H9 (cell line): ENCODE measurements around the gene LARGE1. TPM values are rescaled to one million over a fixed set of nuclear protein-coding genes. Genes with fewer than 3 reads are reported as not detected.

ENCODE experiments used
- DNase-seq: peaks from one replicate; pipeline ENCODE4 v3.0.0-alpha.2; 2017
- H2AFZ ChIP-seq: one replicate; pipeline ENCODE4 v1.6.1; 2013; ENCODE audit warnings: mild to moderate bottlenecking, low read length, control low read depth, moderate library complexity
- H2AK5ac ChIP-seq: 2 replicates; pipeline ENCODE4 v1.6.1; 2013; ENCODE audit warnings: low read length, control low read depth, mixed read lengths; ENCODE audit not compliant: insufficient read length
- H2BK120ac ChIP-seq: one replicate; pipeline ENCODE4 v1.6.1; 2013; ENCODE audit warnings: low read depth, mild to moderate bottlenecking, low read length, control low read depth, inconsistent platforms; ENCODE audit not compliant: poor library complexity, severe bottlenecking
- H2BK12ac ChIP-seq: 2 replicates; pipeline ENCODE4 v1.6.1; 2013; ENCODE audit warnings: low read length, control low read depth, mixed read lengths, low read depth; ENCODE audit not compliant: insufficient read length
- H2BK15ac ChIP-seq: 2 replicates; pipeline ENCODE4 v1.6.1; 2013; ENCODE audit warnings: low read depth, low read length, control low read depth
- H2BK20ac ChIP-seq: one replicate; pipeline ENCODE4 v1.6.1; 2013; ENCODE audit warnings: low read depth, mild to moderate bottlenecking, low read length, control low read depth, inconsistent platforms; ENCODE audit not compliant: poor library complexity, severe bottlenecking
- H2BK5ac ChIP-seq: 2 replicates; pipeline ENCODE4 v1.6.1; 2013; ENCODE audit warnings: low read length, control low read depth, mixed read lengths; ENCODE audit not compliant: insufficient read length
- H3K14ac ChIP-seq: 2 replicates; pipeline ENCODE4 v1.6.1; 2013; ENCODE audit warnings: low read length, control low read depth; ENCODE audit not compliant: insufficient read depth
- H3K18ac ChIP-seq: 2 replicates; pipeline ENCODE4 v1.6.1; 2013; ENCODE audit warnings: low read depth, mild to moderate bottlenecking, mixed read lengths, low read length, control low read depth; ENCODE audit not compliant: insufficient read length
- H3K23ac ChIP-seq: 2 replicates; pipeline ENCODE4 v1.6.1; 2013; ENCODE audit warnings: low read length, control low read depth, mixed read lengths, low read depth; ENCODE audit not compliant: insufficient read length
- H3K23me2 ChIP-seq: 2 replicates; pipeline ENCODE4 v1.6.1; 2013; ENCODE audit warnings: low read depth, mild to moderate bottlenecking, mixed read lengths, low read length, control low read depth; ENCODE audit not compliant: insufficient read length, poor library complexity, severe bottlenecking
- H3K27ac ChIP-seq: 2 replicates; pipeline ENCODE4 v1.5.1; 2013; ENCODE audit warnings: low read length, control low read depth, mixed read lengths, low read depth; ENCODE audit not compliant: insufficient read length
- H3K27me3 ChIP-seq: 2 replicates; pipeline ENCODE4 v1.6.1; 2013; ENCODE audit warnings: low read length, control low read depth, inconsistent platforms; ENCODE audit not compliant: insufficient read depth
- H3K4ac ChIP-seq: 2 replicates; pipeline ENCODE4 v1.6.1; 2013; ENCODE audit warnings: low read depth, mild to moderate bottlenecking, control low read depth, inconsistent platforms, low read length, moderate library complexity
- H3K4me1 ChIP-seq: 2 replicates; pipeline ENCODE4 v1.6.1; 2013; ENCODE audit warnings: low read length, control low read depth, inconsistent platforms; ENCODE audit not compliant: insufficient read depth
- H3K4me2 ChIP-seq: 2 replicates; pipeline ENCODE4 v1.6.1; 2013; ENCODE audit warnings: low read length, control low read depth, mixed read lengths; ENCODE audit not compliant: insufficient read length, insufficient read depth
- H3K56ac ChIP-seq: 2 replicates; pipeline ENCODE4 v1.6.1; 2013; ENCODE audit warnings: low read depth, mild to moderate bottlenecking, mixed read lengths, low read length, control low read depth; ENCODE audit not compliant: insufficient read length
- H3K79me1 ChIP-seq: 2 replicates; pipeline ENCODE4 v1.6.1; 2013; ENCODE audit warnings: low read depth, mild to moderate bottlenecking, moderate library complexity, low read length, control low read depth, inconsistent platforms; ENCODE audit not compliant: insufficient read depth, poor library complexity, severe bottlenecking
- H3K79me2 ChIP-seq: 2 replicates; pipeline ENCODE4 v1.6.1; 2013; ENCODE audit warnings: low read length, control low read depth, inconsistent platforms; ENCODE audit not compliant: insufficient read depth
- H3K9ac ChIP-seq: 2 replicates; pipeline ENCODE4 v1.6.1; 2013; ENCODE audit warnings: low read length, control low read depth, mixed read lengths; ENCODE audit not compliant: insufficient read length; ENCODE audit errors: extremely low read depth
- H3K9me3 ChIP-seq: one replicate; pipeline ENCODE4 v1.6.1; 2013; ENCODE audit warnings: low read depth, low read length, inconsistent platforms; ENCODE audit not compliant: control insufficient read depth
- H3T11ph ChIP-seq: one replicate; pipeline ENCODE4 v1.6.1; 2013; ENCODE audit warnings: mild to moderate bottlenecking, low read length, control low read depth, inconsistent platforms
- H4K20me1 ChIP-seq: one replicate; pipeline ENCODE4 v1.6.1; 2013; ENCODE audit not compliant: control insufficient read depth, insufficient read length, insufficient read depth
- H4K5ac ChIP-seq: 2 replicates; pipeline ENCODE4 v1.6.1; 2013; ENCODE audit warnings: low read depth, mild to moderate bottlenecking, mixed read lengths, low read length, control low read depth; ENCODE audit not compliant: insufficient read length
- H4K8ac ChIP-seq: replicated peaks from 2 replicates; pipeline ENCODE4 v1.6.1; 2013; ENCODE audit warnings: low read length, control low read depth, mixed read lengths, low read depth; ENCODE audit not compliant: insufficient read length
- H4K91ac ChIP-seq: 2 replicates; pipeline ENCODE4 v1.6.1; 2013; ENCODE audit warnings: low read depth, mild to moderate bottlenecking, moderate library complexity, mixed read lengths, low read length, control low read depth; ENCODE audit not compliant: insufficient read length
- H3K27ac Mint-ChIP-seq, 3 experiments: 2 replicates in 2 of 3; 3 replicates in 1 of 3; pipeline ENCODE4 v1.8.0; 2020 to 2021; ENCODE audit warnings: mixed read lengths in 3 of 3, mild to moderate bottlenecking in 1 of 3, moderate library complexity in 1 of 3
- H3K27me3 Mint-ChIP-seq: 2 replicates; pipeline ENCODE4 v1.8.0; 2021; ENCODE audit warnings: low read depth, mild to moderate bottlenecking, moderate library complexity, mixed read lengths
- H3K36me3 Mint-ChIP-seq, 3 experiments: 2 replicates in 2 of 3; 3 replicates in 1 of 3; pipeline ENCODE4 v1.8.0; 2020 to 2021; ENCODE audit warnings: low read depth in 3 of 3, mixed read lengths in 3 of 3; ENCODE audit not compliant: insufficient read depth in 1 of 3
- H3K4me1 Mint-ChIP-seq, 2 experiments: 2 replicates each; pipeline ENCODE4 v1.8.0; 2020; ENCODE audit warnings: mixed read lengths in 2 of 2
- H3K4me3 Mint-ChIP-seq, 2 experiments: 2 replicates in 1 of 2; 3 replicates in 1 of 2; pipeline ENCODE4 v1.8.0; 2020 to 2021; ENCODE audit warnings: mild to moderate bottlenecking in 2 of 2, mixed read lengths in 2 of 2, moderate library complexity in 1 of 2
- H3K9me3 Mint-ChIP-seq, 2 experiments: 2 replicates in 1 of 2; 3 replicates in 1 of 2; pipeline ENCODE4 v1.8.0; 2020; ENCODE audit warnings: mild to moderate bottlenecking in 2 of 2, mixed read lengths in 2 of 2, moderate library complexity in 1 of 2
- CTCF ChIP-seq: fragments of 200-600 bp; sonication (generic); conservative IDR thresholded peaks from 3 replicates; pipeline ENCODE4 v1.8.0; 2021; ENCODE audit warnings: antibody characterized with exemption, mild to moderate bottlenecking
- WGBS: extraction: QIAGEN DNeasy Blood & Tissue Kit; methylation state at CpG from one replicate; pipeline ENCODE4 v1.1.7; 2013; ENCODE audit warnings: missing lambda C conversion rate, low lambda C conversion rate, mixed read lengths; ENCODE audit not compliant: insufficient read length; ENCODE audit errors: extremely low coverage; 5-methylcytosine and 5-hydroxymethylcytosine counted together
- total RNA-seq: library from RNA; stranded (reverse); gene quantifications from 2 replicates; pipeline ENCODE4 v1.2.1, GENCODE V29; 2021

LARGE1 gene
- total RNA-seq, 1 experiment from 2014 or later, result 43.5 TPM

GRCh38 chr22:33897448-33897835, 22.8 kb downstream of the LARGE1 start:
- Histone ChIP-seq H3K9ac (no peak overlapping the region), H2BK20ac (no peak overlapping the region), H3K27me3 (no peaks in the 10 kb centered on the region), H4K91ac (no peak overlapping the region), H3K56ac (no peak overlapping the region), H3K9me3 (no peaks in the 10 kb centered on the region), H3K4me2 (peak overlapping the region; percentile 2), H2BK12ac (no peak overlapping the region), H3K18ac (no peak overlapping the region), H4K5ac (no peak overlapping the region), H4K8ac (no peak overlapping the region), H2AK5ac (no peak overlapping the region), H3T11ph (no peak overlapping the region), H3K4ac (no peak overlapping the region), H3K4me1 (peaks cover 49% of the 10 kb centered on the region), H3K23me2 (no peaks in the 10 kb centered on the region), H2AFZ (no peak overlapping the region), H2BK15ac (no peak overlapping the region), H2BK5ac (no peak overlapping the region), H4K20me1 (no peaks in the 10 kb centered on the region), H3K23ac (no peak overlapping the region), H3K14ac (no peak overlapping the region), H3K27ac (peak overlapping the region; percentile 63), H2BK120ac (no peak overlapping the region), H3K79me2 (peaks cover 62% of the 10 kb centered on the region), H3K79me1 (peaks cover 8% of the 10 kb centered on the region)
- Mint-ChIP-seq H3K4me1 (peaks cover 94 to 98% of the 10 kb centered on the region in 2 experiments), H3K27me3 (no peaks in the 10 kb centered on the region), H3K27ac (peak overlapping the region; percentile 96 to 97 (median 97)), H3K4me3 (peak overlapping the region; percentile 11 to 65; a peak in 4 of 5 replicates), H3K9me3 (peaks cover 2 to 3% of the 10 kb centered on the region in 2 experiments; a peak in 3 of 5 replicates), H3K36me3 (peaks cover 7 to 16% (median 14%) of the 10 kb centered on the region in 3 experiments; a peak in 5 of 7 replicates)
- no CpG with 5 or more reads among the region's 8 CpGs for WGBS
- peak; percentile 66 for DNase-seq
- no peak for TF ChIP-seq CTCF
